Measurements from ENCODE around the gene IQGAP1.

- TF ChIP-seq CTCF (IDR thresholded peaks at IDR 0.05) (no peak), POLR2A (IDR thresholded peaks at IDR 0.05) (no peak)
These were observed 99.1 kb downstream of the IQGAP1 start for GRCh38 chr15:90487186-90487585.

All from lower leg skin (tissue), 3 donors.